ENCODE results near the gene PKP3.

GRCh38 chr11:447923-448731, 54.1 kb downstream of the PKP3 start:
- peak; percentile 91 to 95 (median 92) for TF ChIP-seq CTCF (IDR thresholded peaks at IDR 0.05)
- TF ChIP-seq POLR2A (IDR thresholded peaks at IDR 0.05): peak; percentile 78 to 81
